T-helper 17 cell (primary cell): ENCODE data around the gene YTHDF1. TPM values are rescaled to one million over a fixed set of nuclear protein-coding genes. Genes with fewer than 3 reads are reported as not detected.

Experiments
- ATAC-seq: fragments of 150-1000 bp; cut with Tn5 transposase; 2 replicates; pipeline ENCODE4 v1.10.0; 2021; ENCODE audit warnings: mild to moderate bottlenecking, moderate library complexity
- DNase-seq, 3 donors: peaks; one replicate each; pipeline versions ENCODE4 v3.0.0 to v3.0.0-alpha.2; 2020 to 2021
- H3K9me3 ChIP-seq: one replicate; pipeline ENCODE4 v1.7.0; 2013; ENCODE audit warnings: low read length, mild to moderate bottlenecking; ENCODE audit not compliant: control insufficient read depth, poor library complexity, severe bottlenecking
- H3K27ac Mint-ChIP-seq: one replicate; pipeline ENCODE4 v1.8.0; 2022; ENCODE audit warnings: mild to moderate bottlenecking, moderate library complexity, mixed read lengths
- H3K27me3 Mint-ChIP-seq: one replicate; pipeline ENCODE4 v1.8.0; 2022; ENCODE audit warnings: mixed read lengths
- H3K36me3 Mint-ChIP-seq: one replicate; pipeline ENCODE4 v1.8.0; 2022; ENCODE audit warnings: low read depth, mixed read lengths
- H3K4me1 Mint-ChIP-seq: one replicate; pipeline ENCODE4 v1.8.0; 2022; ENCODE audit warnings: mild to moderate bottlenecking, mixed read lengths
- H3K4me3 Mint-ChIP-seq: one replicate; pipeline ENCODE4 v1.8.0; 2022; ENCODE audit warnings: mild to moderate bottlenecking, moderate library complexity, mixed read lengths
- total RNA-seq, 4 donors: library from RNA in 2 of 4; stranded (reverse) in 2 of 4; gene quantifications; one replicate each; pipeline ENCODE4 v1.2.3 and lab custom pipeline; 2022 to 2026

Gene YTHDF1
- total RNA-seq, 2 donors from 2014 or later = 30.0 to 41.4 TPM

GRCh38 chr20:63167918-63168520, 47.9 kb downstream of the YTHDF1 start:
- peaks cover 7% of the 10 kb centered on the region for H3K36me3 Mint-ChIP-seq
- H3K4me3 Mint-ChIP-seq = no peak overlapping the region
- ATAC-seq = no peak
- peaks cover 7% of the 10 kb centered on the region for H3K4me1 Mint-ChIP-seq
- H3K27ac Mint-ChIP-seq = no peak overlapping the region
- peaks cover 35% of the 10 kb centered on the region for H3K27me3 Mint-ChIP-seq
- no peaks in the 10 kb centered on the region for H3K9me3 ChIP-seq
- DNase-seq = no peak

- Mint-ChIP-seq H3K36me3 (peaks cover 7% of the 10 kb centered on the region), H3K27ac (peak overlapping the region; percentile 67), H3K4me3 (no peak overlapping the region), H3K4me1 (peaks cover 9% of the 10 kb centered on the region), H3K27me3 (peaks cover 33% of the 10 kb centered on the region)
- no peaks in the 10 kb centered on the region for H3K9me3 ChIP-seq
- DNase-seq (no peak), ATAC-seq (no peak)
These were observed 48.7 kb downstream of the YTHDF1 start for GRCh38 chr20:63167026-63167917.

GRCh38 chr20:63166193-63167020, 49.5 kb downstream of the YTHDF1 start:
- no peak for ATAC-seq
- Mint-ChIP-seq H3K4me1 (peaks cover 5% of the 10 kb centered on the region), H3K27me3 (peaks cover 30% of the 10 kb centered on the region), H3K4me3 (no peak overlapping the region), H3K27ac (peak overlapping the region; percentile 67), H3K36me3 (no peaks in the 10 kb centered on the region)
- no peaks in the 10 kb centered on the region for H3K9me3 ChIP-seq
- no peak for DNase-seq

GRCh38 chr20:63165356-63166192, 50.4 kb downstream of the YTHDF1 start:
- peaks cover 29% of the 10 kb centered on the region for H3K27me3 Mint-ChIP-seq
- ATAC-seq (no peak), DNase-seq (no peak)
- H3K9me3 ChIP-seq = no peaks in the 10 kb centered on the region
- H3K36me3 Mint-ChIP-seq = no peaks in the 10 kb centered on the region
- no peak overlapping the region for H3K27ac Mint-ChIP-seq
- H3K4me1 Mint-ChIP-seq = peaks cover 5% of the 10 kb centered on the region
- H3K4me3 Mint-ChIP-seq = no peak overlapping the region

- Mint-ChIP-seq H3K36me3 (no peaks in the 10 kb centered on the region), H3K4me1 (peaks cover 5% of the 10 kb centered on the region)
- no peak for ATAC-seq
These were observed 51.2 kb downstream of the YTHDF1 start for GRCh38 chr20:63164484-63165355.

GRCh38 chr20:63163596-63164483, 52.1 kb downstream of the YTHDF1 start:
- H3K36me3 Mint-ChIP-seq = no peaks in the 10 kb centered on the region

More at GRCh38 chr20:63164484-63165355, 51.2 kb downstream of the YTHDF1 start:
- H3K9me3 ChIP-seq = no peaks in the 10 kb centered on the region
- Mint-ChIP-seq H3K27ac (no peak overlapping the region), H3K4me3 (no peak overlapping the region), H3K27me3 (peaks cover 22% of the 10 kb centered on the region)
- no peak for DNase-seq

GRCh38 chr20:63163171-63163570, 52.8 kb downstream of the YTHDF1 start:
- DNase-seq (no peak), ATAC-seq (no peak)
- H3K9me3 ChIP-seq = no peaks in the 10 kb centered on the region
- no peak overlapping the region for H3K27ac Mint-ChIP-seq
- peaks cover 5% of the 10 kb centered on the region for H3K4me1 Mint-ChIP-seq
- H3K36me3 Mint-ChIP-seq = no peaks in the 10 kb centered on the region
- peaks cover 21% of the 10 kb centered on the region for H3K27me3 Mint-ChIP-seq
- H3K4me3 Mint-ChIP-seq = no peak overlapping the region

More at GRCh38 chr20:63163596-63164483, 52.1 kb downstream of the YTHDF1 start:
- no peak overlapping the region for H3K4me3 Mint-ChIP-seq
- DNase-seq (no peak), ATAC-seq (no peak)
- H3K27ac Mint-ChIP-seq = no peak overlapping the region
- H3K4me1 Mint-ChIP-seq = peaks cover 5% of the 10 kb centered on the region
- H3K27me3 Mint-ChIP-seq = peaks cover 21% of the 10 kb centered on the region
- no peaks in the 10 kb centered on the region for H3K9me3 ChIP-seq

- no peak overlapping the region for H3K27ac Mint-ChIP-seq
- peaks cover 21% of the 10 kb centered on the region for H3K27me3 Mint-ChIP-seq
- H3K9me3 ChIP-seq = no peaks in the 10 kb centered on the region
- peaks cover 5% of the 10 kb centered on the region for H3K4me1 Mint-ChIP-seq
- ATAC-seq = no peak
- no peak overlapping the region for H3K4me3 Mint-ChIP-seq
- no peak for DNase-seq
- H3K36me3 Mint-ChIP-seq = no peaks in the 10 kb centered on the region
These were observed 53.6 kb downstream of the YTHDF1 start for GRCh38 chr20:63162206-63162795.

GRCh38 chr20:63161176-63161651, 54.7 kb downstream of the YTHDF1 start:
- H3K27ac Mint-ChIP-seq = no peak overlapping the region
- ATAC-seq (no peak), DNase-seq (no peak)
- H3K4me1 Mint-ChIP-seq = peaks cover 2% of the 10 kb centered on the region
- no peak overlapping the region for H3K4me3 Mint-ChIP-seq
- H3K27me3 Mint-ChIP-seq = peaks cover 25% of the 10 kb centered on the region
- H3K9me3 ChIP-seq = no peaks in the 10 kb centered on the region
- no peaks in the 10 kb centered on the region for H3K36me3 Mint-ChIP-seq

GRCh38 chr20:63160641-63161175, 55.2 kb downstream of the YTHDF1 start:
- DNase-seq (no peak), ATAC-seq (no peak)
- no peak overlapping the region for H3K4me3 Mint-ChIP-seq
- peaks cover 2% of the 10 kb centered on the region for H3K4me1 Mint-ChIP-seq
- no peaks in the 10 kb centered on the region for H3K36me3 Mint-ChIP-seq
- H3K27me3 Mint-ChIP-seq = peaks cover 30% of the 10 kb centered on the region
- H3K9me3 ChIP-seq = no peaks in the 10 kb centered on the region
- no peak overlapping the region for H3K27ac Mint-ChIP-seq
